Left lung (tissue), 10 donors: Measurements from ENCODE around the gene CYB5R2. TPM values are rescaled to one million over a fixed set of nuclear protein-coding genes. Genes with fewer than 3 reads are reported as not detected.

Experiments
- ATAC-seq: fragments of 200-7000 bp; cut with Tn5 transposase; one replicate; pipeline ENCODE4 v1.9.1; 2020; ENCODE audit warnings: moderate library complexity
- DNase-seq, 4 donors: peaks; one replicate each; pipeline ENCODE4 v3.0.0-alpha.2; 2013 to 2020
- H3K27ac ChIP-seq, 2 donors: fragments of 200-600 bp; sonication (generic) in 1 of 2; one replicate each; pipeline versions ENCODE4 v1.5.0 to v1.8.0; 2020 to 2021
- H3K27me3 ChIP-seq, 2 donors: fragments of 200-600 bp; sonication (generic) in 1 of 2; one replicate each; pipeline versions ENCODE4 v1.5.0 to v1.8.0; 2020 to 2021
- H3K36me3 ChIP-seq, 2 donors: fragments of 200-600 bp; sonication (generic) in 1 of 2; one replicate each; pipeline versions ENCODE4 v1.5.0 to v1.8.0; 2020 to 2021
- H3K4me1 ChIP-seq, 2 donors: fragments of 200-600 bp; one replicate each; pipeline ENCODE4 v1.8.0; 2021
- H3K4me3 ChIP-seq, 2 donors: fragments of 200-600 bp; sonication (generic) in 1 of 2; one replicate each; pipeline versions ENCODE4 v1.5.0 to v1.8.0; 2020 to 2021; ENCODE audit warnings: mild to moderate bottlenecking in 1 of 2
- H3K9me3 ChIP-seq, 2 donors: fragments of 200-600 bp; sonication (generic) in 1 of 2; one replicate each; pipeline versions ENCODE4 v1.5.0 to v1.8.0; 2020 to 2021
- CTCF ChIP-seq, 2 donors: fragments of 200-600 bp; sonication (generic) in 1 of 2; IDR thresholded peaks; one replicate each; pipeline versions ENCODE4 v1.5.0 to v1.8.0; 2021; ENCODE audit warnings: antibody characterized with exemption in 2 of 2
- intact Hi-C, 2 donors: fragments of 100-400 bp; cut with DNase I; formaldehyde crosslinking; loops; one replicate each; pipeline versions ENCODE4 v1.11.2 to v1.14.2; 2022
- polyA plus RNA-seq, 6 donors: library from polyadenylated mRNA; unstranded; fragments of 120-200 nt; gene quantifications; one replicate each; pipeline ENCODE4 v1.2.1, GENCODE V29; 2013; ENCODE audit not compliant: insufficient read length in 6 of 6
- total RNA-seq, 2 donors: library from RNA; stranded (reverse); fragmentation: NEBNext Ultra II Directional; extraction: Animal tissue kit (Norgen Biotek cat#: 25700); gene quantifications; one replicate each; pipeline ENCODE4 v1.2.1, GENCODE V29; 2021
- donor health status: DM: no; HTN: yes; CAD: no.
- donor health status: DM: no; HTN: no; CAD: no.

The CYB5R2 gene
- total and polyA plus RNA-seq, 8 donors = 7.9 to 22.4 (median 17.3) TPM

GRCh38 chr11:7696424-7696823 is 23.1 kb upstream of the CYB5R2 start:
- no peaks in the 10 kb centered on the region for H3K36me3 ChIP-seq
- no peak for ATAC-seq
- H3K4me1 ChIP-seq = no peaks in the 10 kb centered on the region
- no peak for TF ChIP-seq CTCF (IDR thresholded peaks at IDR 0.05)
- intact Hi-C loops = loop anchor here in 1 of 2 donors (10.0 kb wide), 1 partner anchor 602 kb away; no protein-coding TSS in a partner anchor
- H3K27ac ChIP-seq = no peak overlapping the region
- H3K9me3 ChIP-seq = no peaks in the 10 kb centered on the region
- H3K4me3 ChIP-seq = no peak overlapping the region
- peaks cover 0 to 25% of the 10 kb centered on the region in 2 donors for H3K27me3 ChIP-seq
- no peak for DNase-seq

DNA sequence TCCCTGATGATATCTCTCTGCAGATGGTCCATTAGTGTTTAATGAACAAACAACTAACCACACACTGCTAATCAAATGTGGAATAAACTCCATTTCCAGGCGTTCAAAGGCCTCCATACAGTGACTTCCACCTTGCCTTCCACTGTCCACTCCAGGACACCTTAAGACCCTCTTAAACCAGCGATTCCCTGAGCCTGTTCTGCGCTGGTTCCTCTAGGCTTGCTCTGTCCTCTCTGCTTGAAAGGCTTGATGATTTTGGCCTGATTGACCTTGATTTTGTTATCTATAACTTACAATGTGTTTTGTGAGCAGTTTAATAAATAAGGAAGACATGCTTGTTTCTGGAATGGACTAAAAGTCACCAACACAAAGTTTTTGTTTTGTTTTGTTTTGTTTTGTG is 20.9 kb upstream of the CYB5R2 start:
- ATAC-seq (no peak), DNase-seq (no peak)
- H3K4me3 ChIP-seq = no peak overlapping the region
- TF ChIP-seq CTCF (IDR thresholded peaks at IDR 0.05) = no peak
- no peaks in the 10 kb centered on the region for H3K9me3 ChIP-seq
- H3K27me3 ChIP-seq = peaks cover 0 to 25% of the 10 kb centered on the region in 2 donors
- intact Hi-C loops = loop anchor here in 1 of 2 donors (10.0 kb wide), 1 partner anchor 599 kb away; no protein-coding TSS in a partner anchor
- no peak overlapping the region for H3K27ac ChIP-seq
- no peaks in the 10 kb centered on the region for H3K4me1 ChIP-seq
- H3K36me3 ChIP-seq = no peaks in the 10 kb centered on the region

DNA sequence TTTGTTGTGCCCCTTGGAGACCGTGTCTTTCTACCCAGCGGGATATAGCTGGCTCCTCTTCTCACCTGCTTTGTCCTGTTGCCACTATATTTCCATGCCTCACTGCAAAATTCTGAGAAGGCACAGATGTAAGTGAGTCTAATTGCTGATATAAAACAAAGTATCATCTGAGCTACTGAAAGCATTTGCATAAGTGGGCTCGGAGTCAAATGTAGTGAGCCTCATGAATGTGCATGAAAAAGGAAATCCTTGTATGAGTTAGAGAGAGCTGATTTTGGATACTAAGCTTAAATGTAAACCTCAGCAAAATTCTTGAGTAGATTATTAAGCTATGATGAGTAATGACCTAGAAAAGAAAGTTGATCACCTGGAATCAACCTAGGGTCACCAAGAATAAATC is 19.1 kb upstream of the CYB5R2 start:
- H3K4me3 ChIP-seq = no peak overlapping the region
- no peaks in the 10 kb centered on the region for H3K36me3 ChIP-seq
- peaks cover 0 to 25% of the 10 kb centered on the region in 2 donors for H3K27me3 ChIP-seq
- intact Hi-C loops = loop anchor here in 1 of 2 donors (10.0 kb wide), 1 partner anchor 598 kb away; no protein-coding TSS in a partner anchor
- no peak for DNase-seq
- no peak for ATAC-seq
- H3K4me1 ChIP-seq = no peaks in the 10 kb centered on the region
- TF ChIP-seq CTCF (IDR thresholded peaks at IDR 0.05) = no peak
- no peaks in the 10 kb centered on the region for H3K9me3 ChIP-seq
- H3K27ac ChIP-seq = no peak overlapping the region

- Histone ChIP-seq H3K9me3 (no peaks in the 10 kb centered on the region), H3K4me1 (no peaks in the 10 kb centered on the region), H3K27ac (no peak overlapping the region), H3K27me3 (peaks cover 0 to 25% of the 10 kb centered on the region in 2 donors), H3K4me3 (no peak overlapping the region), H3K36me3 (no peaks in the 10 kb centered on the region)
- intact Hi-C loops = loop anchor here in 1 of 2 donors (10.0 kb wide), 1 partner anchor 597 kb away; no protein-coding TSS in a partner anchor
- DNase-seq = no peak
- no peak for ATAC-seq
- TF ChIP-seq CTCF (IDR thresholded peaks at IDR 0.05) = no peak
Measured at GRCh38 chr11:7691759-7692350, 18.6 kb upstream of the CYB5R2 start.

GRCh38 chr11:7690648-7691047 is 17.3 kb upstream of the CYB5R2 start:
- Histone ChIP-seq H3K36me3 (no peaks in the 10 kb centered on the region), H3K4me1 (no peaks in the 10 kb centered on the region), H3K9me3 (no peaks in the 10 kb centered on the region), H3K4me3 (no peak overlapping the region), H3K27me3 (peaks cover 0 to 25% of the 10 kb centered on the region in 2 donors), H3K27ac (no peak overlapping the region)
- no peak for TF ChIP-seq CTCF (IDR thresholded peaks at IDR 0.05)
- DNase-seq (no peak), ATAC-seq (no peak)
- intact Hi-C loops = loop anchor here in 1 of 2 donors (10.0 kb wide), 1 partner anchor 596 kb away; no protein-coding TSS in a partner anchor
